ENCODE data around the gene KCTD20. TPM values are rescaled to one million over a fixed set of nuclear protein-coding genes. Genes with fewer than 3 reads are reported as not detected.

KCTD20 gene
- total and polyA plus RNA-seq, 9 of the 15 experiments (the other 6 are each of a cell fraction or from before 2014, with no cell fraction given): 28.9 to 160 (median 70.6) TPM

DNA sequence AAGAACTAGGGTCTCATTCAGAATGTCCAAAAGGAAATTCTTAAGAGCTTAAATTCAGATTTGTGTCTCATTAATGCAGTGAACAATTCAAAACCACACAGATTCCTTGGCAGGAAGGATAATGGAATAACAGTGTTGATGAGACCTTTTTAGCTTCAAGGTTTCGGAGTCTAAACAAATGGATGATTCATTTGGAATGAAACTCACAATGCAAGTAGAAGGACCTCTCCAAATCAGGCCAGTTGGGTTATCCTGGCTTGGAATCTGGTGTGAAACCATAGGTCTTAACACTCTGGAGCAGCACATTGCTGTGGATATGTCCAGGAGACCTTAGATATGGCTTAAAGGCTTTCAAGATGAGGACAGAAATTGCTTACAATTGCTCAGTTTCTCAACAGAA is 44.9 kb downstream of the KCTD20 start:
- Histone ChIP-seq H3K36me3 (ENCODE audit: control insufficient read depth, insufficient read depth, low read length) (peaks cover 72% of the 10 kb centered on the region), H3K27ac (ENCODE audit: extremely low read depth, low read depth, low read length) (no peak overlapping the region), H3K9ac (ENCODE audit: insufficient read depth in 1 of 2, low read depth in 2 of 2, low read length in 2 of 2) (no peak overlapping the region), H3K4me3 (no peak overlapping the region), H3K27me3 (ENCODE audit: control insufficient read depth in 2 of 2, insufficient read depth in 2 of 2, low read length in 2 of 2) (no peaks in the 10 kb centered on the region), H2AFZ (ENCODE audit: low read depth, low read length) (no peak overlapping the region), H3K9me3 (replicated peaks; ENCODE audit: control insufficient read depth, insufficient read depth, low read depth, low read length) (no peaks in the 10 kb centered on the region), H3K9me1 (ENCODE audit: control insufficient read depth, insufficient read depth, low read length) (peaks cover 2% of the 10 kb centered on the region), H3K4me1 (replicated peaks in 1 of 2; ENCODE audit: control insufficient read depth in 2 of 2, insufficient read depth in 2 of 2, low read length in 2 of 2) (no peaks in the 10 kb centered on the region), H3K79me2 (ENCODE audit: control insufficient read depth, insufficient read depth, low read length) (no peaks in the 10 kb centered on the region), H4K20me1 (replicated peaks; ENCODE audit: control insufficient read depth, insufficient read depth, low read length) (no peaks in the 10 kb centered on the region), H3K4me2 (ENCODE audit: insufficient read depth, low read length) (no peak overlapping the region)
- in situ Hi-C loops (cut with MboI) (no loop called here), intact Hi-C loops (cut with micrococcal nuclease) (no loop called here)
- FAIRE-seq (no peak), ATAC-seq (no peak), DNase-seq (ENCODE audit: extremely low read depth in 1 of 4, low spot score in 3 of 4) (no peak)
- CTCF ChIA-PET (ENCODE audit: low intra/inter-chr PET ratio): no interaction called here
- BruUV-seq (replicated peaks): no TSS peak
- POLR2A ChIA-PET: interaction anchor here (0.9 to 2.8 kb wide), 4 partner anchors 9 to 60 kb away, joined by 4 to 19 read pairs (median 10); no protein-coding TSS in a partner anchor
- WGBS (ENCODE audit: insufficient coverage, low coverage, missing lambda C conversion rate): 95% methylated on average over 1 of the region's 1 CpG
- TF ChIP-seq CBX3 (IDR thresholded peaks at IDR 0.05; ENCODE audit: borderline replicate concordance in 1 of 2, low read length in 2 of 2) (no peak), FOXO4 (CRISPR knock-in tag; IDR thresholded peaks at IDR 0.05) (no peak), TEAD4 (IDR thresholded peaks at IDR 0.05; ENCODE audit: low read length) (no peak), TEAD4 (CRISPR knock-in tag; IDR thresholded peaks at IDR 0.05; ENCODE audit: borderline replicate concordance) (no peak), EHMT2 (IDR thresholded peaks at IDR 0.05) (no peak), KLF16 (IDR thresholded peaks at IDR 0.05) (no peak), DNMT1 (IDR thresholded peaks at IDR 0.05) (no peak), CUX1 (CRISPR knock-in tag; IDR thresholded peaks at IDR 0.05) (no peak), BRD4 (IDR thresholded peaks at IDR 0.05) (no peak), CBFA2T2 (conservative IDR thresholded peaks at IDR 0.05) (no peak)
- TF ChIP-seq, protein P1, sequence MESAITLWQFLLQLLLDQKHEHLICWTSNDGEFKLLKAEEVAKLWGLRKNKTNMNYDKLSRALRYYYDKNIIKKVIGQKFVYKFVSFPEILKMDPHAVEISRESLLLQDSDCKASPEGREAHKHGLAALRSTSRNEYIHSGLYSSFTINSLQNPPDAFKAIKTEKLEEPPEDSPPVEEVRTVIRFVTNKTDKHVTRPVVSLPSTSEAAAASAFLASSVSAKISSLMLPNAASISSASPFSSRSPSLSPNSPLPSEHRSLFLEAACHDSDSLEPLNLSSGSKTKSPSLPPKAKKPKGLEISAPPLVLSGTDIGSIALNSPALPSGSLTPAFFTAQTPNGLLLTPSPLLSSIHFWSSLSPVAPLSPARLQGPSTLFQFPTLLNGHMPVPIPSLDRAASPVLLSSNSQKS (CRISPR knock-in tag; IDR thresholded peaks at IDR 0.05): no peak
- TF ChIP-seq, protein P2, sequence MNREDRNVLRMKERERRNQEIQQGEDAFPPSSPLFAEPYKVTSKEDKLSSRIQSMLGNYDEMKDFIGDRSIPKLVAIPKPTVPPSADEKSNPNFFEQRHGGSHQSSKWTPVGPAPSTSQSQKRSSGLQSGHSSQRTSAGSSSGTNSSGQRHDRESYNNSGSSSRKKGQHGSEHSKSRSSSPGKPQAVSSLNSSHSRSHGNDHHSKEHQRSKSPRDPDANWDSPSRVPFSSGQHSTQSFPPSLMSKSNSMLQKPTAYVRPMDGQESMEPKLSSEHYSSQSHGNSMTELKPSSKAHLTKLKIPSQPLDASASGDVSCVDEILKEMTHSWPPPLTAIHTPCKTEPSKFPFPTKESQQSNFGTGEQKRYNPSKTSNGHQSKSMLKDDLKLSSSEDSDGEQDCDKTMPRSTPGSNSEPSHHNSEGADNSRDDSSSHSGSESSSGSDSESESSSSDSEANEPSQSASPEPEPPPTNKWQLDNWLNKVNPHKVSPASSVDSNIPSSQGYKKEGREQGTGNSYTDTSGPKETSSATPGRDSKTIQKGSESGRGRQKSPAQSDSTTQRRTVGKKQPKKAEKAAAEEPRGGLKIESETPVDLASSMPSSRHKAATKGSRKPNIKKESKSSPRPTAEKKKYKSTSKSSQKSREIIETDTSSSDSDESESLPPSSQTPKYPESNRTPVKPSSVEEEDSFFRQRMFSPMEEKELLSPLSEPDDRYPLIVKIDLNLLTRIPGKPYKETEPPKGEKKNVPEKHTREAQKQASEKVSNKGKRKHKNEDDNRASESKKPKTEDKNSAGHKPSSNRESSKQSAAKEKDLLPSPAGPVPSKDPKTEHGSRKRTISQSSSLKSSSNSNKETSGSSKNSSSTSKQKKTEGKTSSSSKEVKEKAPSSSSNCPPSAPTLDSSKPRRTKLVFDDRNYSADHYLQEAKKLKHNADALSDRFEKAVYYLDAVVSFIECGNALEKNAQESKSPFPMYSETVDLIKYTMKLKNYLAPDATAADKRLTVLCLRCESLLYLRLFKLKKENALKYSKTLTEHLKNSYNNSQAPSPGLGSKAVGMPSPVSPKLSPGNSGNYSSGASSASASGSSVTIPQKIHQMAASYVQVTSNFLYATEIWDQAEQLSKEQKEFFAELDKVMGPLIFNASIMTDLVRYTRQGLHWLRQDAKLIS (CRISPR knock-in tag; IDR thresholded peaks at IDR 0.05): no peak
